COLO668 (cell line): ENCODE results near the gene LAIR2.
"Not testable (repeated sequence)": the region's sequence is repeated elsewhere in the genome, so short reads cannot be mapped to it uniquely, and the experiment has no call there.

Experiments
- DNase-seq: peaks from one replicate; lab custom pipeline; 2025; ENCODE audit not compliant: unreplicated experiment; lab: John Stamatoyannopoulos, UW

LAIR2 gene

DNA sequence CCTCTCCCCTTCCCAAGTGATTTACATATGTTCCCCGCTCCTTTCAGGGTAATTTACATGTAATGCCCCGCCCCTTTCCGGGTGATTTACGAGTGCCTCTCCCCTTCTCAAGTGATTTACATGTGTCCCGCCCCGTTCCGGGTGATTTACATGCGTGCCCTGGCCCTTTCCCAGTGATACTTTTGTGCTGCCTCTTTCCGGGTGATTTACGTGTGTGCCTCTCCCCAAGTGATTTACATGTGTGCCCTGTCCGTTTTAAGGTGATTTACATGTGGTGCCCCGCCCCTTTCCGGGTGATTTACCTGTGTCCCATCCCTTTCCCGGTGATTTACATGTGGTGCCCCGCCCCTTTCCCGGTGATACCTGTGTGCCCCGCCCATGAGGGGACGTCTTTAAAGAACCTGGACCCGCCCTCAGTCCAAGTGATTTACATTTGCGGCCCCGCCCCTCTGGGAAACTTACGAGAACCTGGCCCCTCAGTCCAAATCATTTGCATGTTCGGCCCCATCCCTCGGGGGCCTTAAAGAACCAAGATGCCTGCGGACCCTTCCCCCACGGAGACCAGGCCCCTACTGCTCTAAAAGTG lies 38.5 kb upstream of the LAIR2 start:
- peak; percentile 98 for DNase-seq

DNA sequence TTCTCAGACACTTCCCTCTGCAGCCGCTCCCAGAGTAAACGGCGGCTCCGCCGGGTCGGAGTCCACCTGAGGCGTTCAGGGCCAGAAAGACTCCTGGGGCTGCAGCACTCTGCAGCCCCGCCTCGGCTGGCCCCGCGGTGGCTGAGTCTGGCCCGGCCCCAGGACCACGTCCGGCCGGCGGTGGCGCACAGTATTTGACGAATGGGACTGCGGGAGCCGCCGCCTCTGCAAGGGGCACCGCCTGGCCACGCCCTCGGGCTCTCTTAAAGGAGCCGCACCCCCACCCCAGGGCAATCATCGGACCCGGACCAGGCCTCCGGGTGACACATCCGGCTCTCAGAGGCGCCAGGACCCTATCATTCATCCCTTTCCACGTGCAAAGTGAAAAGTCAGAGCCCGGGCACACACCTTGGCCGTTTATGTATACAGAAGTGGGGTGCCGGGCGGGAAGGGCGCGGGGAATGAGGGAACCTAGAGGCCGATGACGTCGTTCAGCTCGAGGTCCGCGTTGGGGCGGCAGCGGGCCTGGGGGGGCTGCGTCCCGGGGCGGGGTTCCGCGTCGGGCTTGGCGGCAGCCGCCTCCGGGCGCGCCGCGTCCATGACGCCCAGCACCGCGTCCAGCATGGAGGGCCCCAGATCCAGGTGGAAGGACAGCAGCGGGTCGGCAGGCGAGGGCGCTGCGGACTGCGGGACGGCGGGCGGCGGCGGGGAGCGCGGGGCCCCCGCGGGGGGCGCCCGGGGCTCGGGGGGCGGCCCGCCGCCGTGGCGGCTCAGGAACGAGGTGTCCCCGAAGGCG lies 37.8 kb upstream of the LAIR2 start:
- peak; percentile 90 for DNase-seq

GRCh38 chr19:54465426-54466109 lies 37.1 kb upstream of the LAIR2 start:
- DNase-seq: no peak

- not testable (repeated sequence) for DNase-seq
Observed at GRCh38 chr19:54466110-54466480, 36.5 kb upstream of the LAIR2 start.

DNA sequence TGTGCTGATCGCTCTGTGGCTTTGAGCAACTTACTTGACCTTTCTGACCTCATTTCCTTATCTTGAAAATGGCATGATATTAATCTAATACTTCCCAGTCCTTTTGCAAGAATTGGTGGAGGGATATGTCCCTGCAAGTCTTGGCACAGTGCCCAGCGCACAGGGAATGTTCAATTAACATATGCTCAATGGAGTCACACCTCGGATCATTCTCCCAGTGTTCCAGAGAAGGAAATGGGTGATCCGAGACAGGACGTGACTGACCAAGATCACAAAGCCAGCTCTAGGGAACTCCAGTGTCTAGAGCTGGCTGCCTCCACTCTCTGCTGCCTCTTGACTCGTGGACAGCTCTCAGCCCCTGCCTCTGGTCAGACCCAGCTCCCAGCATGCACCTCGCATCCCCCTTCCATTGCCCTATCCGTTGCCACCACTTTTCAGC lies 33.1 kb upstream of the LAIR2 start:
- DNase-seq: peak; percentile 18

GRCh38 chr19:54470276-54470887 lies 32.2 kb upstream of the LAIR2 start:
- no peak for DNase-seq

- no peak for DNase-seq
Observed at GRCh38 chr19:54470991-54471782, 31.4 kb upstream of the LAIR2 start.

DNA sequence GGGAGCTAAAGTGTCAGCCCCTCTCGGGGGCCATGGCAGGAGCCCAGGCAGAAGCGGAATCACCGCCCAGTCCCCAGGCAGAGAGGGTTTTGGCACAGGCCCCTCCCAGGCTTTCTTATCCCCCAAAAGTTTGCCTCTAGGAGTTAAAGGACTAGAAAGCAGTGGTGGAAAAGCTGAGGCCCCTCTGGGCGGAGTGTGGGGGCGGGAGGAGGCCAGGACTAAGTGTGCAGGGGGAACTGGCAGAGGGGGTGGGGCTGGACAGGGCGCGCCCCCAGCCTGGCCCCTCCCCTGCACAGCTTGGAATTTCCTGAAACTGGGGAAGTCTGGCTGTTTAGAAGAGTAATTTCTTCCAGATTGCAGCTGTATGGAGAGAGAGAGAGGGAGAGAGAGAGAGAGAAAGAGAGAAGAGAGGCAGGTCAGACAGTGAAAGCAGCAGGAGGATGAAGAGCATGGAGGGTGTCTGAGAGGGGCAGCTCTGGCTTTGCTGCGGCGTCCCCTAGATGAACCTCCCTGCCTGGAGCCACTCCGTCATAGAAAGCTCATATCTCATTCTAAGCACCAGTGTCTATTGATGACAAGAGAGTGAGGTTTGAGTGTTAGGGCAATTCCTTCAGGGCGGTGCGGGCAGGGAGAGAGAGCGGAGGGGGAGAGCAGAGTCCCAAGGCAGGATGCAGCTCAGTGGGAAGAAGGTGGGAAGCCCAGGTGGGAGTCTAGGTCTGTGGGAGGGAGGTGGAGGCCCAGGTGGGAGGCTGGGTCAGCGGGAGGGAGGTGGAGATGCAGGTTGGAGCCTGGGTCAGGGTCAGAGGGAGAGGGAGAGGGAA lies 29.4 kb upstream of the LAIR2 start, which contains the start of gene CDC42EP5:
CDC42EP5 (minus strand) TSS at position 226 of the 821 bp plus-strand sequence. CDS start 7,749 bp downstream, outside the sequence.
- no peak for DNase-seq

GRCh38 chr19:54473892-54474372 lies 28.7 kb upstream of the LAIR2 start:
- DNase-seq: no peak

DNA sequence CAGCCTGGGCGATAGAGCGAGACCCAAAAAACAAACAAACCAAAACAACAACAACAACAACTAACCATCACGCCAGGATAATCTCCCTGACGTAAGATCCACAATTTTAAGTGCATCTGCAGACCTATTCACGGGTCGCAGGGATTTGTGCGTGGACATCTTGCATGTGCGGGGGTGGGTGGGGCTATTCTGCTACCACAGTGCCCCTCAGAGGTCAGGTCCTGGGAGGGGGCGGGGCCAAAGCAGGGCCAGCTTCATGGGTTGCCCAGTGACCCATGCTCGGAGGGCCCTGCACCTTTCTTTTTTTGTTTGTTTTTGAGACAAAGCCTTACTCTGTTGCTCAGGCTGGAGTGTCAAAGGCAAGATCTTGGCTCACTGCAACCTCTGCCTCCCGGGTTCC lies 26.9 kb upstream of the LAIR2 start:
- DNase-seq: no peak

DNA sequence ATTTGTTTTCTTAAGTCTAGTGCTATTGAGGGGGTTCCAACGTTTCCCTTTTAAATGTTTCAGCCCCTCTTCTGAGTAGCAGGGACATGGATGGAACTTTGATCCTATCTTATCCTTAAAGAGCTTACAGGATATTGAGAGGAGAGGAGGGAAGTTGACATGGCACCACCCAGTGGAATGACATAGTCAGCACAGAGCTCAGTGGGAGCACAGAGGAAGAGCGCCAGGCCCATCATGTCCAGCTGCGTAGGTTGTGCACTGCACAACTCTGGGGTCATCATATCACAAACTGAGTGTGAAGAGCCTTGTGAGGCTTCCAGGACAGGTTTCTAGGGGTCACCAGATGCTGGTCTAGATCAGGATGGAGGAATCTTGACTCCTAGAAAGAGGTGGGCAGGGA lies 25.0 kb upstream of the LAIR2 start:
- DNase-seq: no peak

DNA sequence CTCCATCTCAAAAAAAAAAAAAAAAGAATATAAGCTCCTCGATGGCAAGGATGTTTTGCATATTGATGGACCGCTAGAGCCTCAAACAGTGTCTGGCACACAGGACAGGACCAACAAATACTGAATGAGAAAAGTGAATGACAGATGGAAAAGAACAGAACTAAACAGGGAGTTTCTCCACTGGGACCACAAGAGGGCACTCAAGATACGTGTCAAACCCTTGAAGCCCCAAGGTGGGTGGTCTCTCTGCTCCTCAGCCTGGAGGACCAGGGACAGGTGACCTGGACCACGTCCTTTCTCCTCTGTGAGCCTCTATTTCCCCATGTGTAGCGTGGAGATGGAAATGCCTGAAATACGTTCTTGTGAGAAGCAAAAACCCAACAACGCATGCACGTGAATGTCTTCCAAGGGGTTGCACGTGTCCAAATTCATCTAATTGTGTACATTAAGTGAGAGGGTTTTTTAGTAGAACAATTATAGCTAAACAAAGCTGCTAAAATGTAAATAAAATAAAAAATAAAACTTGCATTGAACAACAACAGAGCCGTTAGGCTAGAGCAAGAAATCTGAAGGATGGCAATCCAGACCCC lies 23.9 kb upstream of the LAIR2 start:
- peak; percentile 5 for DNase-seq

DNA sequence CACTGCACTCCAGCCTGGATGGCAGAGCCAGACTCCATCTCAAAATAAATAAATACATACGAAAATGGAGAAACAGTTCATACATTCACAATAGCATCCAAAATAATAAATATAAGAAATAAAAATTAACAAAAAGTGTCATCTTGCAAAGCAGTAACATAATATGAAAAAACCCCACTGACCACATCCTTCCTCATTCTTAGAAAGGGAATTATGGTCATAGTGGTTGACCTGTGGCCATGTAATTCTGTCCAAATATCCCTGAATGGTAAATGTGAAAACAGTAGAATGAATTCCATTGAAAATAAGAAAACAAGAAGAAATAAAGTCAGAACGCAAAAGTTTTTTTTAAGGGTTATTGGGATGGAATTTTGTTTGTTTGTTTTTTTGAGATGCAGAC lies 22.6 kb upstream of the LAIR2 start:
- no peak for DNase-seq

GRCh38 chr19:54481326-54481930 lies 21.2 kb upstream of the LAIR2 start:
- DNase-seq: peak; percentile 21

DNA sequence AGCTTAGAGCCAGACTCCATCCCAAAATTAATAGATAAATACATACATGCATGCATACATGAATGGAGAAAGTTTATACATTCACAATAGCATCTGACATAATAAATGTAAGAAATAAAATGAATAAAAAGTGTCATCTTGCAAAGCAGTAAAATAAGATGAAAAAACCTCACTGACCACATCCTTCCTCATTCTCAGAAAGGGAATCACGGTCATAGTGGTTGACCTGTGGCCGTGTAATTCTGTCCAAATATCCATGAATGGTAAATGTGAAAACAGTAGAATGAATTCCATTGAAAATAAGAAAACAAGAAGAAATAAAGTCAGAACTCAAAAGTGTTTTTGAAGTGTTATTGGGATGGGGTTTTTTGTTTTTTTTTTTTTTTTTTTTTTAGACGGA lies 19.7 kb upstream of the LAIR2 start:
- DNase-seq: no peak

GRCh38 chr19:54484451-54484850 lies 18.2 kb upstream of the LAIR2 start:
- no peak for DNase-seq

DNA sequence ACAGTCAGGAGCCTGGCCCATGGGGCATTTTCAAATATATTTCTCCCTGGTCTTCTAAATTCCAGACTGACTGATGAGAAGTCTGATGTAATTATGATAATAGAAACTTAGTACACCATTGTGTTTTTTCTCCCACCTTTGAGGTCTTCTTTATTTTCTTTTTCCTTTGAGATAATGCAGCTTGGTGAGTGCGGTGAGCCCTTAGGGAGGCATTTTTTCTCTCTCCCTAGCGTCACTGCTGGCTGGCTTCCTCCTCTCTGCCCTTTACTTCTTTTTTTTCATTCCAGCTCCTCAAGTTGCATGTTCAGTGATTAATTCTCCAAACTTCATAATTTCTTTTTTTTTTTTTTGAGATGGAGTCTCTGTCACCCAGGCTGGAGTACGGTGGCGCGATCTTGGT lies 16.8 kb upstream of the LAIR2 start:
- DNase-seq: no peak

DNA sequence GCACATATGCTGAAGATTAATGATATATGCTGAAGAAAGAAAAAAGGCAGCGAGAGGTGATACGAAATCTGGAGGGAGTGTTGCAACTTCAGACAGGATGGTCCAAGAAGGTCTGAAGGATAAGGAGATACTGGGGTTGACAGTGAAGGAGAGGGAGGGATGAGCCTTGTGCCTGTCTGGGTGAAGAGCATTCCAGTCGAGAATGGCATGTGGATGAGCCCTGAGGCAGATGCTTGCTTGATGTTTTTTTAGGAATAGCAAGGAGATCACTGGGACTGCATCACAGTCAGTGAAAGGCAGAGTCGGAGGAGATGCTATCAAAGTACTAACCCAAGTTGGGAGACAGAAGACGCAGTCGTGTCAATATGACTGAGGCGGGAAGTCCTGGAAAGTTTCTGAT lies 13.3 kb upstream of the LAIR2 start:
- DNase-seq: no peak

GRCh38 chr19:54489766-54490165 lies 12.9 kb upstream of the LAIR2 start:
- DNase-seq: no peak
